GM12864 (cell line): ENCODE results near the gene MAG.

Source experiments
- DNase-seq: peaks from one replicate; pipeline ENCODE4 v3.0.0-alpha.2; 2011; ENCODE audit warnings: low read depth
- H3K4me3 ChIP-seq: 2 replicates; pipeline ENCODE4 v1.5.1; 2011; ENCODE audit warnings: mild to moderate bottlenecking, low read depth, low read length, control low read depth
- CTCF ChIP-seq: IDR thresholded peaks from 2 replicates; pipeline ENCODE4 v1.5.1; 2011; ENCODE audit warnings: low read depth, mild to moderate bottlenecking, moderate library complexity, low read length, control low read depth, inconsistent platforms; ENCODE audit errors: missing control alignments

Gene MAG, protein sequence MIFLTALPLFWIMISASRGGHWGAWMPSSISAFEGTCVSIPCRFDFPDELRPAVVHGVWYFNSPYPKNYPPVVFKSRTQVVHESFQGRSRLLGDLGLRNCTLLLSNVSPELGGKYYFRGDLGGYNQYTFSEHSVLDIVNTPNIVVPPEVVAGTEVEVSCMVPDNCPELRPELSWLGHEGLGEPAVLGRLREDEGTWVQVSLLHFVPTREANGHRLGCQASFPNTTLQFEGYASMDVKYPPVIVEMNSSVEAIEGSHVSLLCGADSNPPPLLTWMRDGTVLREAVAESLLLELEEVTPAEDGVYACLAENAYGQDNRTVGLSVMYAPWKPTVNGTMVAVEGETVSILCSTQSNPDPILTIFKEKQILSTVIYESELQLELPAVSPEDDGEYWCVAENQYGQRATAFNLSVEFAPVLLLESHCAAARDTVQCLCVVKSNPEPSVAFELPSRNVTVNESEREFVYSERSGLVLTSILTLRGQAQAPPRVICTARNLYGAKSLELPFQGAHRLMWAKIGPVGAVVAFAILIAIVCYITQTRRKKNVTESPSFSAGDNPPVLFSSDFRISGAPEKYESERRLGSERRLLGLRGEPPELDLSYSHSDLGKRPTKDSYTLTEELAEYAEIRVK

GRCh38 chr19:35291916-35292315 is at the start of gene MAG:
TSS of gene MAG (plus strand) at chr19:35292161. CDS start at chr19:35295409, 3,248 bp downstream.
- no peak for TF ChIP-seq CTCF
- H3K4me3 ChIP-seq = no peak within 1 kb of the TSS
- DNase-seq = no peak

DNA sequence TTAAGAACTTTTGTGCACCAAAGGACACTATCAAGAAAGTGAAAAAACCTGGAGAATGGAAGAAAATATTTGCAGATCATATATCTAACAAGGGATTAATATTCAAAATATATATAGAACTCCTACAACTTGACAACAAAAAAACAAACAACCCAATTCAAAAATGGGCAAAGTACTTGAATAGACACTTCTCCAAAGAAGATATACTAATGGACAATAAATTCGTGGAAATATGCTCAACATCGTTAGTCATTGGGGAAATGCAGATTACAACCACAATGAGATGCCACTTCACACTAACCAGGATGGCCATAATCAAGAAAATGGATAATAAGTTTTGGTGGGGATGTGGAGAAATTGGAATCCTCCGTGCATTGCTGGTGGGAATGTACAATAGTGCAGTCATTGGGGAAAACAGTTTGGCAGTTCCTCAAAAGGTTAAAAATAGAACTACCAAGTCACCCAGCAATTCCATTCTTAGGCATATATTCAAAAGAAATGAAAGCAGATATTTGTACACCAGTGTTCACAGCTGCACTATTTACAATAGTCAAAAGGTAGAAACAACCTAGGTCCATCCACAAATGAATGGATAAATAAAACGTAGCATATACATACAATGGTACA is 45.4 kb upstream of the MAG start:
- no peak overlapping the region for H3K4me3 ChIP-seq
- TF ChIP-seq CTCF = no peak
- DNase-seq = no peak

- peak; percentile 66 for DNase-seq
- peak; percentile 75 for TF ChIP-seq CTCF
- peak overlapping the region; percentile 79 for H3K4me3 ChIP-seq
These were observed 44.2 kb upstream of the MAG start for GRCh38 chr19:35247526-35248309.

GRCh38 chr19:35248310-35249145 is 43.4 kb upstream of the MAG start, which contains the start of gene LSR:
TSS of gene LSR (plus strand) at chr19:35249002. CDS start at chr19:35249023, 21 bp downstream.
- H3K4me3 ChIP-seq = peak within 1 kb of the TSS; percentile 79
- no peak for TF ChIP-seq CTCF
- peak; percentile 86 for DNase-seq

DNA sequence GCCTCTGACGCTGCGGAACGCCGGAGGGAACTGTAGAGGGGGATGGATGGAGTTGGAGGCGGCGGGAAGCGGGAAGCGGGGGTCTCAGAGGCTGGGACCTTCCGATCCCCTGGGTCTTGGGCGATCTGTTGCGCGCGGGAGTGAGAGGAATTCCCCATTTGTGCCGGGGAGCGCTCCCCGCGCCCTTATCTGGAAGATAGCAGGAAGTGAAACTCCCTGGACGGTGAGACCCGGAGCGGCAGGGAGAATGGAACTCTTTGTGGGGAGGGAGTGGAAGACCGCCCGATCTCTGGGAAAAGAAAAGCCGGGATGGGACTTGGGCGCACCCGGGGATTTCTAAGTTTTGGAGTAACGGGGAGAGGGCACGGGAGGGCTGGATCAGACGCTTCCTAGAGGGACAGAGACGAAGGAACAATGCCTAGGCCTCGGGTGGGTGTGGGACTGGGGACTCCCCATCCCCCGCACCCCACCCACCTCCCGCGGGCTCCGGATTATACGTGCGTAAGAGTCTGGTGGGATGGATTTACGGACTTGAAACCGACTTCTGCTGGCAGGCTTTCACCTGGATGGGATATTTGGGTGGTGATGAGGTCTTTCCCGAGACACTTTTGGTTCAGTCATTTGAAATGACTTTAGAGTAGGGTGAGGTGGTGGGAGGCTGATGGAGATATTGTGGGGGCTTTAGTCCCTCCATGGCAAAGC is 42.7 kb upstream of the MAG start:
- no peak for DNase-seq
- peak overlapping the region; percentile 79 for H3K4me3 ChIP-seq
- TF ChIP-seq CTCF = no peak
